Lung microvascular endothelial cell (primary cell): ENCODE measurements around the gene TBATA. TPM values are rescaled to one million over a fixed set of nuclear protein-coding genes. Genes with fewer than 3 reads are reported as not detected.

Experiments used
- DNase-seq, 2 donors: peaks; one replicate each; pipeline versions ENCODE4 v3.0.0 to v3.0.0-alpha.2; 2010; ENCODE audit warnings: low read depth in 2 of 2
- total RNA-seq: library from RNA; depleted of rRNA; stranded (reverse); fragments of >200 nt; gene quantifications from 2 replicates; pipeline ENCODE4 v1.2.1, GENCODE V29; 2014

TBATA gene, protein sequence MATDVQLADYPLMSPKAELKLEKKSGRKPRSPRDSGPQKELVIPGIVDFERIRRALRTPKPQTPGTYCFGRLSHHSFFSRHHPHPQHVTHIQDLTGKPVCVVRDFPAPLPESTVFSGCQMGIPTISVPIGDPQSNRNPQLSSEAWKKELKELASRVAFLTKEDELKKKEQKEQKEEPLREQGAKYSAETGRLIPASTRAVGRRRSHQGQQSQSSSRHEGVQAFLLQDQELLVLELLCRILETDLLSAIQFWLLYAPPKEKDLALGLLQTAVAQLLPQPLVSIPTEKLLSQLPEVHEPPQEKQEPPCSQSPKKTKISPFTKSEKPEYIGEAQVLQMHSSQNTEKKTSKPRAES
- total RNA-seq, result not detected in 2 replicates

DNA sequence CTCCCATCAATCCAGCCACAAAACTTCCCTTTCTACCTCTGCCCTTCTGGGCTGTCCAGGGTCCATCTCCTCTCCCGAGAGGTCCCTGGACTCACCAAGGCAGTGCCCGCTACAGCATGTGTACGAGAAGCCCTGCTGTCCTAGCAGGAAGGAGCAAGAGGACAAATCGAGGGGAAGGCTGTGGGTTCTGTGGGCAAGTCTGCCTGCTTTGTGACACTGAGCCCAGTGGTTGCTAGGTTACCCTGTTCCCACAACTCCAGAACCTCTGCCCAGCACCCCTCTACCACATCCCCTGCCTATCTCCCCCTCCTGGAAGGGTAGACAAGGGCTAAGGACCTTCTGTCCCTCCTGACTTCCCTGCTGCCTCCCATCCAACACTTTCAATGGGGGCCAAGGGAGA lies at the start of gene TBATA:
TSS of gene TBATA (minus strand) at position 188 of the 400 bp plus-strand sequence. CDS start 1,998 bp downstream, outside the sequence.
- DNase-seq, result no peak

DNA sequence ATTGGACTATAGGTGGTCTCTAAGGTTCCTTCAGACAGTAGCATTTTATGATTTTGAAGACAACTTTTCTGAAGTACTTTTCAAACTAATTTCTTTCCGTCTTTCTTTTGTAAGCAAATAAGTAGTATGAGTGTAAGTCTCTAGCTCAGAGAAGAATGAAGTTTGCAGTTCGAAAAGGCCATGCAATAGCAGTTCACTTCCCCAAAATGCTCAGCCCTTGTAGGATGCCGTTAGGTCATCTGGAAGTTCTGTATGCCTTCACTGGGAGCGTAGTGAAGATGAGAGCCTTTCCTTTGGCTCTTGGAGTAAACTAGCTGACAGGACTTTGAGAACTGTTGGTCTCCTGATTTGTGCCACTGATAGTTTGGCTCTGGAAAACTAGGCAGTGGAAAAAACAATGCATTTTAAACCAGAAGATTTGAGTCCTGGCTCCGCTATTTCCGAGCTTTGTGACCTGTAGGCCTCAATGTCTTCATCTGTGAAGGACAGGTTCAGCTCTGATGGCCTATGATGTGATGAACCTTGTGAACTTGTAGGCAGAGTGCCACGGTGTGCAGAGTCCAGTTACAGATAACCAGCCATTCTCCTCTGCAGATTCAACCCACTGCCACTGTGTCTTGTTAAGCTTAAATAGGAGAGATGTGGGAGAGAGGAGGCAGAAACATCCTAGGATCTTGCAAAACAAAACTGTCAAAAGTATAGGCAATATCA lies 49.4 kb upstream of the TBATA start:
- no peak for DNase-seq

DNA sequence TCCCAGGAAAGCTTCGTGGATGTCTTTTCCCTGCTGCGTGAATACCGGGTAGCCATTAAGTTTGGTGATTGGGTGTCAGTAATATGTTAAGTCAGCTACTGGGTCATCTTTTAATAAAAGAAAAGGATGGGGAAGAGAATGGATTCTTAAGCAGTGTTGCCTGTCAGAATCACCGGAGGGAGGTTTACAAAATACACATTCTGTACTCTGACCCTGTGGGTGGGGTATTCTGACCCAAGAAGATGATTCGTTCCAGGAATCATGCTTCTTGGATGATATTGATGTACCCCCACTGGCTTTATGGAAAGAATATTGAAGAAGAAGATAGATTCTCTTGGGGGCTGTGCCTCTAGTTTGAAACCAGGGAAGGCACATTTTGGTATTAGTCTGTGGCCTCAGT lies 48.8 kb upstream of the TBATA start:
- DNase-seq, result no peak

DNA sequence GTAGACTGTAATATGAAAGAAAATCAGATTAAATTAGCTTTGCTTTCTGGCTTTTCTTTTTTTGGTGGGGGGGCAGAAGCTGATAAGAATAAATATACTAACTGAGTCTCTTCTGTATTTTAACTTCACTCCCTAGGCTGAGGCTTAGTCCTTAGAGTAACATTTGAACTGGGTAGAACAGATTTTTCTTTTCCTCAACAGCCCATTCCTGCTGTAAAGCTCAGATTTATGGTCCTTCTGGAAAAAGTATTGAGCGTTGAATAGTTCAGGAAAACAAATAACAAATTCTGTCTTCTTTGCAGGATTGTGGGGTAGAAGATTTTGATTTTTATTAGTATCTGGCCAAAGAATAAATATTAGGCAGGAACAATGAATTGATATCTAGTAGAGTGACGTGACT lies 48.4 kb upstream of the TBATA start:
- DNase-seq, result no peak

DNA sequence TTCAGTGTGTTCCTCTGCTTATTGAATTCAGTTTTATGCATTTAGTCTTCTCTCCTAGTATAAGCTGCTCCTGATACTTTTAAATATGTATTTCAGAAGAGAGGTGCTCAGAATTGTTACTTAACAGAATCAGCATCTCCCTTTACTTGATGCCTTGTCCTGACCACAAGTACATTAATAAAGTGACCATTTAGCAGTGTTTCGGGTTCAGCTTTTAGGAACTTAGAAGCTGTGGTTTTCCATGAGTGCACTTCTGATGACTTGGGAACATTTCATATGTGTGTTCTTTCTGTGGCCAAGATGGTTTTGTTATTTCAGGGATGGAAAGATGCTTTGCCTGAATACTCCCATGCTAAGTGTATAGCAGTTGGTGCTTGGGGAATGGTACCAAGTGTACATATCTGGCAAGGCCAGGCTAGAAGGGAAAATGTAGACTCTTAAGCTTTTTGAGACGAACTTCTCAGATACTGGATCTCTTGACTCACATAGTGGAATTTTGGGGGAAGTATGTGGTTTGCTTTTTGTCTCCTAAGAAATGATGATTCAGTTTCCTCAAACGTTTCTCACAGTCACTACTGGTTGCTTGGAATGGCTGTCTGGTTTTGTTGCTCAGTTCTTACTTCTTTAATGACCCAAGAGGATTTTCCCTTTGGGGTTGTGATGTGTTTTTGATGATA lies 47.8 kb upstream of the TBATA start:
- peak in 1 of 2 donors; percentile 92 for DNase-seq

DNA sequence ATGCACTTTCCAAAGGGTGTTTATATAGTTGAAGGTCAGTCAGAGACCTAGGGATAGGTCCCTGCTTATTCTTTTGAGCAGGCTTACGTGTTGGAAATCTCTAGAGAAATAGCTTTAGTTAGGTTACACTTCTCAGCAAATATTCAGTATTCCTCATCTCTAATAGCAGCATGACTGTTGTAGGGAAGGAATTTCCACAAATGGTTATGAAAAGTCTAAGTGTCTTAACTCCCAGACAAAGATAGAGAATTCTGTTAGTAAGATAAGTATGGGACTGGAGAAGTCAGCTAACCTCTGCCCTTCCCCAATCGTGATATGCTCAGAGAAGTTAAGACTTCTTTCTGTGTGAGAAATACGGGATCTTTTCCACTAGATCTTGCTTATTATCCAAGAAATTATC lies 47.0 kb upstream of the TBATA start:
- no peak for DNase-seq

DNA sequence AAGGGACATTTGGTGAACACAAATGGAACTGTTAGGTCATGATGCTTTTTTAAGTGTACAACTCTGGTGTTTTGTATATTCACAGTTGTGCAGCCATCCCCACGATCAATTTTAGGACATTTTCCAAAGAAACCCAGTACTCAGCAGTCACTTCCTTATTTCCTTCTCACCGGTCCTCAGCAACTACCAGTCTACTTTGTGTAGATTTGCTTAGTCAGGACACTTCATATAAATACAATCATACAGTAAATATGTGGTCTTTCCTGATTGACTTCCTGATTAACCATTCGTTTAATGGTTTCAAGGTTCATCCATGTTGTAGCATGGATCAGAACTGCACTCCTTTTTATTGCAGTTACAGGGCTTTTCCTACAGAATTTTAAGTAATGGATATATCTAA lies 45.0 kb upstream of the TBATA start:
- peak in 1 of 2 donors; percentile 63 for DNase-seq

DNA sequence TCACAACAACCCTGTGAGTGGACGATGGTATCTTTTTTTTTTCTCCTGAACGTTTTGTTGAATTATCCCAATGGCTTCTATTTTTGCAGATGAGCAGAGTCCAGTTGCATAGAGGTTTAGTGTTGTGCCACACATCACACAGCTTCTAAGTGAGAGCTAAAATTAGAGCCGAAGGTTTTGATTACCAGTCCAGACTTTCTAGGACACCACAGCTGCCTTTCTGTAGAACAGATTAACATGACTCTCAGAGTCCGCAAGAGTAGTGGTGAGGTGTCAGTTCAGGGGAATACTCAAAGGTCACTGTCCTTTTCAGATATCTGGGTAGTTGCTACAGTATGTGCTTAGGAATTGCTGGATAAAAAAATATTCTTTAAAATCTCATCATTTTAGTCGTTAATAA lies 44.4 kb upstream of the TBATA start:
- no peak for DNase-seq

DNA sequence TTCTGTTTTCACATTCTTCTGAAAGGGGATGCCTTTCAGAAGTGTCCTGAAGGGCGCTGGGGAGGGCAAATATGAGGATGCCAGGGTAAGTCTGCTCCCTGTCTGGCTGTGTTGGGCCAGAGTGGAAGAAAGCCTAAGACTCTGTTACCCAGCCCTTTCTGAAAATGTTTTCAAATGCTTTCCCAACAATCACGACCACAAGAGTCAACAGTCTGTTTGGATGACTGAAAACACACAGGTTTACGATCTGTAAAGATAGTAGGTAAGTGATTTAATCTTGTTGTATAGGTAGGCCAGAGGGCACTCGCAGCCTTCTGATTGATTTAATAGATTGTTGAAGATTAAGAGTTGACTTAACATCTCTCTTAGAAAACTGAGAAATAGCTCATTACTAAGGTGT lies 43.7 kb upstream of the TBATA start:
- no peak for DNase-seq

DNA sequence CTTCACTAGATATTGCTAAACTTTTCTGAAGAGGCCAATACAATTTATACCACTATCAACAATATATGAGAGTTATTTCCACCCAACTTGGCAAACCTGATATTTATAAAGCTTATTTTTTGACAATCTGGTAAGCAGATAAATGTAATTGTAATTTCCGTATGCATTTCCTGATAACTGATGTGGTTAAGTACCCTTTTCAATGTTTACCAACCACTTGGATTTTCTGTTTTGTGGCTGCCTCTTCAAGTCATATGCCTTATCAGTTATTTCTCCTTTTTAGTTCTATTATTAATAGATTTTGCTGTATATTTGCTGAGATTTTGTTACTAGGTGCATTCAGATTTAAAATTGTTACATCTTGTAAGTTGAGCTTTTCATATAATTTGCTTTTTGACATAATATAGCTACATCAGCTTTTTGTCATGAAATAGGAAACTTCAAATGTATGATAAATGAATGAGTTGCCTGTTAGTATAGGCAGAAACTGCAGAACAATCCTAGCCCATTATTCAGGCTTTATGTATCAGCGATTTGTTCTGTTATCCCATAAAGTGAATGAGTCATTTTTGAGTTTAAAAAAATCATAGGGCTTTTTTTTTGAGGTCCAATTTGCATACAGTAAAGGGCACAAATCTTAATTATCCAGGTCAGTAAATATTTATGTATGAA lies 42.0 kb upstream of the TBATA start:
- DNase-seq, result peak in 1 of 2 donors; percentile 31

DNA sequence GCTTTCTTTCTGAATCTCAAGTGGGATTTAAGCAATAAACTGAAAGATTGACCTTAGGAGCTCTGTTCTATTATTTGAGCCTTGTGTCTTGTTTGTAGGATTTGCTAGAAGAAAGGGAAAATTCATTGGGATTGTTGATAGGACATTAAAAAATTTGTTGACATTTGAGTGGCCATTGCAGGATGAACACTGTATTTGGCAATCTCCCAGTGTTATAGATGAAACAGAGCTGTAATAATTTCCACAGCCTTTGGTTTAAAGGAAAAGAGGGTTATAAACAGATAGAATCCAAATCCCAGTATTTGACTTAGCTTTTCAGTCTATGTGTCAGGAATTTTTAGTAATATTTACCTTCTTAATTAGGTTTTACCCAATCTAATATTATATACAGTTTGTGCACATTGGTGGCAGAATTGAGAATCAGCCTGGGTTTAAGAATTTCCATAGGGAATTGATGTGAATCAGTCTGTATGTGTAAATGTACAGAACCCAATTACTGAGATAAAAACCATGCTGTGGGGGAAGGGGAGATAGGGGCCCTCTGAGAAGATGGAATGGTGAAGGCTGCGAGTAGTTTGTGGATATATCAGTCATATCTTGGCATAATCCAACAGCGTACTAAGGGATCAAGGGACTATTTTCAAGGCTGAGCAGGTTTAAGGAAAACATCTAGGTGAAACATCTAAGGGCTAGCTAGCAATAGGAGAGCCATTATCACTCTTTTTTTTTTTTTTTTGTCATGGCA lies 37.1 kb upstream of the TBATA start:
- peak in 1 of 2 donors; percentile 7 for DNase-seq

DNA sequence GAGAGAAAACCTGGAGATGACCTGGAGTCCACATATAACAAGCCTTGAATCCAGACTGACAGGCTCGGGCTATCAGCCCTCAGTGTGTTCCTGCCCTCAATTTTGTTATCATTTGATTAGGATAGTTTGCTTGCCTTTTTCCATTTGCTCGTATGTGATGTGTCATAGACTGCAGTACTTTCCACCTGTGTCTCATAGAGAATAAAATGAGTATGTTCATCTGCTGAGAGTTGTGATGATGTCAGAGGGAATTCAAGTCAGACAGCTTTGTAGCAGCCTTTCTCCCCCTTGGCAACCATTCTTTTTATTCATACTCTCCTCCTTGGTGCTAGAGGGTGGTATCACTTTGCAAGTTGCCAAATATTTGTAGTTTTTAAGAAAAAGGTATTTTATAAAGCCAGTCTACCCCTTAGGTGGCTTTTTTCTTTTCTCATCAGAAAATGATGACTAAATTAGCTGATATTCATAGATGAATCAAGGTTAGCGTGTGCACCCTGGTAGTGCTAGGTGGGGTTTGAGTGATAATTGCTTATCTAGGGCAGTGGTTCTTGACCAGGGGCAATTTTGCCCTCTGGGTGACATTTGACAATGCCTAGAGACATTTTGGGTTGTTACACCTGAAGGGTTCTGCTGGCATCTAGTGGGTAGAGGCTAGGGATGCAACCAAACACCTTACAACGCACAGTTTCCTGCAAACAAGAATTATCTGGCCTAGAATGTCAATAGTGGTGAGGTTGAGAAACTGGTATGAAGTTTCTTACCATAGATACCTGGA lies 36.0 kb upstream of the TBATA start:
- no peak for DNase-seq

DNA sequence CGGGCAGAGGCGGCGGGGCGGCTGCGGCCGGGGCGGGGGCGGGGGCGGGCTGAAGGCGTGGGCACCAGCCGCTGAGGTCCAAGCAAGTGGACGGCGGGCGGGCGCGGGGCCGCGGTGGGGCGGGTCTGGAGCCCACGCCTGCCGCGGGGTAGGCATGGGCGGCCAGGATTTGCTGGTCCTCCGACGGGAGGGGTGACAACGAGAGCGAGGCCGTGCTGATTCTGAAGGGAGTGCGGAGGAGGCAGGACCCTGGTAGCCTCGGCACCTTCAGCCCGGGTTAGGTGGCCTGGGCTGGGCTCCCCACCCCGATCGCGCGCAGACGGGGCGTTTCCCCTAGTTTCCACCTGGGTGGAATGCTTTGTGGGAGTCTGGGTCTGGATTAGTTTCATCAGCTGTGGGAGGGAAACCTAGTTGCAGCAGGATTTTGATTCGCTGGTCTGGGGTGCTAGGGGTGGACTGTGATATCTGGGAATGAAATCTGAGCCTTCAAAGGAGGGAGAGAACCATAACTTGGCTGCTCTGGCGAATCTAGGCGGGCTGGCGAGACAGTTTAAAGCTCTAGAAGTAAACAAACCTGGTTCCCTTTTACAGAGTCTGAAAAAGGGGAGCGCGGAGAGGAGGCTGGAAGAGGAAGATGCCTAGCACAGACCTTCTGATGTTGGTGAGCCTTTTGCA lies 31.2 kb upstream of the TBATA start:
- DNase-seq, result peak; percentile 77 to 86

DNA sequence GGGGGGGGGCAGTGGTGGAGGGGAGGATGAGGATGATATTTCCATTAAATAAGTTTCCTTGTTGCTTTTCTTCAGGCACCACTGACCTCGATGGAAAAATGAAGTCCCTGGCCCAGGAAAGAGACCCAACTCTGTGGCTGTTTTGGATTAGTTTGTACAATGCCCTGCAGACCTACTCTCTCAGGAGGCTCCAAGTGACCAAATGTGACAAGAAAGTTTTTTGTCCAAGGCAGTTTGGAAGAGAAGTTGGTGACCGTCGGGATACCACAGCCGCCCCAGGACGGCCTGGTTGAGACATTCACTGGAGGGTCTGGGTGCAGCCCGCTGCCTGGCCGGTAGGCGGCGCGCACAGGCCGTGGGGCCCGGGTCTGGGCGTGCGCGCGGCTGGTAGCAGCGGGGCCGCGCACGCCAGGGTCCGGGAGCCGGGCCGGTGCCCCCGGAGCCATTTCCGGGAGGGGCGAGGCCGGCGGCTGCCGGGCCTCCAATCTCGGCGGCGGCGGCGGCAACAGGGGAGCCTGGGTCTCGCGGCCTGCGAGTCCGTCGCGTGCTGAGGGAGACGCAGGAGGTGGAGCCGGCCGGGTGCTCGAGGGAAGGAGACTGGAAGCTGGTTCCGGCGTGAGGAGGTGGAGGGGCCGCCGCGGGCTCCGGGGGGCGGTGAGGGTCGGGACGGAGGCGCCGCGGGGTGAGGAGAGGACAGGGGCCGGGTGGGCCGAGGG lies 30.5 kb upstream of the TBATA start, which contains the start of gene SGPL1:
TSS of gene SGPL1 (plus strand) at position 445 of the 716 bp plus-strand sequence. CDS start 906 bp downstream, outside the sequence.
- DNase-seq, result peak; percentile 81 to 86

DNA sequence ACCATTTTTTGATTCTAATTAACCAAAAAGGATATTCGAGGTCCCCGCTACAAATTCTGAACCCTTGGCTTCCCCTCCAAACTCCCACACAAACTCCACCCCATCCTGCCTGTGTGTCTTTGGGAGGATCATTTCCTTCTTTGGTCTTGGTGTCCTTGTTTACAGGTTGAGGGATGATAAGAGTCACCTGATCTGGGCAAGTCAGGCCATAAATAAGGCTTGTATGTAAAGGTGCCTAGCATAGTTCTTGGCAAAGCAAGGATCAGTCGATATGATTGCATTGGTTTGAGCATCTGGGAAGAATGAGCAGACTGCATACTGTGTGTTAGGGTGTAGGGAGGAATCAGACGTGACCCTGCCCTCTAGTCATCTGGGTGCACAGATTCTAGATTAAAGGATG lies 28.9 kb upstream of the TBATA start:
- no peak for DNase-seq

DNA sequence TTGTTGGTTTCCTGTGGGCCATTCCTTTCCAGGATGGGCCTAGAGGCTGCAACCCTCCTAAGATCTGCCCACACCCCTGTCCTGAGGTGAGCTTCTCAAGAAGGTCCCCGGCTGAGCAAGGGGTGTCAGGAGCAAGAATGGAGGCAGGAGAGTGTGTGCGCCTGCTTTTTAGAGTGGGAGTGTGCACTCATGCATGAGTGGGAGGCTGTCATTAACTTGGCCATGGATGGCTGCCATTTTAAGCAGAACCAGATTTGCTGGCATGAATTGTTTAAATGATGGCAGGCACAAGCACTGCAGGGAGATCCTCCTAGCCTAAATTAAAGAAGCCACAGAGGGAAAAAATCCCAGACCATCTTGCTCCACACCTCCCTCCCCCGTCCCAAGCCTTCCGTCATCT lies 27.6 kb upstream of the TBATA start:
- no peak for DNase-seq

DNA sequence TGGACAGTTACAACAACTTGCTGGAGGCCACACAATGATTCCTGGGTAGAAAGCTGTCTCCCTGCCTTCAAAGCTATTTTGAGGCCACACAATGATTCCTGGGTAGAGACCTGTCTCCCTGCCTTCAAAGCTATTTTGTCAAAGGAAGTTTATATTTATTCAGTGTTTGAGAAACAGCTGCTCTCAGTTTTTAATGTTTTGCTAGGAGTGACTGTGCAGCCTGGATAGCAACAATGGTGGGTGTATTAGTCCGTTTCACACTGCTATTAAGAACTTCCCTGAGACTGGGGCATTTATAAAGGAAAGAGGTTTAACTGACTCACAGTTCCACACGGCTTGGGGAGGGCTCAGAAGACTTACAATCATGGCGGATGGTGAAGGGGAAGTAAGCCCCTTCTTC lies 26.7 kb upstream of the TBATA start:
- no peak for DNase-seq

DNA sequence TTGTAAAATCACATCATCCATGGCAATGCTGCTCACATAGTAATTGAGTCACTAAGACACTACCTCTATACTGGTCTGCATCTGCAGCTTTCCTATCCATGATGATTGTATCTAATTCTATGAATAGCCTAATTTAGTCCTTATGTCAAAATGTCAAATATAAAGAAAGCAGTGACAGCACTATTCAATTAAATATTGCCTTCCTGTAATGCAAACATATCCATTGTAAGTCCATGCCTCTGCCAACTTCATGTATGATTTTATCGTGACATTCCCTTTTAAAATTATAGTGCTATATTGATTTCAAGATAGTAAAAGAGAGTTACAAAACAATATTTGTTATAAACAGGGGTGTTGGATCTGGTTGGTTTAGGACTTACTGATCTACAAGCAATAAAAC lies 25.8 kb upstream of the TBATA start:
- no peak for DNase-seq

DNA sequence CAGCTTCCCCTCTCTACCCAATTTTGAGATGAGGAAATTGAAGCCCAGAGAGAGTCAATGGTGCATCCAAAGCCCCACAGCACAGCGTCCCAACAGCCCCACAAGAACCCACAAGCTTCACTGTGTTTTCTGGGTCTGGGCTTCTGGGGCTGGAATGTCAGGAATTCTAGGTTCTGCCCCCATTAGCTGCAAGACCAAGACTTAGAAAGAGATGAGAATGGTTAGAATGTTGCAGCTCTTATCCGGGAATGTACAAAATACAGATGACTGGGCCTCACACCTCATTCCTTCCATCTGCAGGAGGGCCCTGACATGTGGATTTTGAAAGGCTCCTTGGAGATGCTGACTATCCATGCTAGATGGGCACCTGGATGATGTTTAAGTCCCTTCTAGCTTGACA lies 24.5 kb upstream of the TBATA start:
- no peak for DNase-seq
